Type B pancreatic cell (in vitro differentiated cells): ENCODE measurements around the gene TMEM255B. TPM values are rescaled to one million over a fixed set of nuclear protein-coding genes. Genes with fewer than 3 reads are reported as not detected.

Experiments
- DNase-seq: peaks from one replicate; pipeline ENCODE4 v3.0.0; 2021; ENCODE audit warnings: mixed read lengths; ENCODE audit not compliant: unreplicated experiment; ENCODE audit errors: extremely low spot score
- H3K27ac Mint-ChIP-seq: 2 replicates; pipeline ENCODE4 v1.8.0; 2021; ENCODE audit warnings: mild to moderate bottlenecking, mixed read lengths
- H3K27me3 Mint-ChIP-seq: 2 replicates; pipeline ENCODE4 v1.8.0; 2021; ENCODE audit warnings: mixed read lengths
- H3K36me3 Mint-ChIP-seq: 2 replicates; pipeline ENCODE4 v1.8.0; 2021; ENCODE audit warnings: mixed read lengths
- H3K4me1 Mint-ChIP-seq: one replicate; pipeline ENCODE4 v1.8.0; 2021; ENCODE audit warnings: mixed read lengths; ENCODE audit not compliant: unreplicated experiment
- H3K4me3 Mint-ChIP-seq: 2 replicates; pipeline ENCODE4 v1.8.0; 2021; ENCODE audit warnings: mild to moderate bottlenecking, mixed read lengths
- H3K9me3 Mint-ChIP-seq: 2 replicates; pipeline ENCODE4 v1.8.0; 2021; ENCODE audit warnings: mixed read lengths
- total RNA-seq: library from RNA; stranded (reverse); gene quantifications from 2 replicates; pipeline ENCODE4 v1.2.1, GENCODE V29; 2021; ENCODE audit warnings: low replicate concordance
- TF ChIP-seq, protein P1 (sequence below): fragments of 200-600 bp; sonication (generic); conservative IDR thresholded peaks from 2 replicates; pipeline ENCODE4 v1.5.0; 2021; ENCODE audit warnings: antibody characterized with exemption, mild to moderate bottlenecking

The TMEM255B gene
- total RNA-seq, 1 donor from 2014 or later, result 0.92 TPM

DNA sequence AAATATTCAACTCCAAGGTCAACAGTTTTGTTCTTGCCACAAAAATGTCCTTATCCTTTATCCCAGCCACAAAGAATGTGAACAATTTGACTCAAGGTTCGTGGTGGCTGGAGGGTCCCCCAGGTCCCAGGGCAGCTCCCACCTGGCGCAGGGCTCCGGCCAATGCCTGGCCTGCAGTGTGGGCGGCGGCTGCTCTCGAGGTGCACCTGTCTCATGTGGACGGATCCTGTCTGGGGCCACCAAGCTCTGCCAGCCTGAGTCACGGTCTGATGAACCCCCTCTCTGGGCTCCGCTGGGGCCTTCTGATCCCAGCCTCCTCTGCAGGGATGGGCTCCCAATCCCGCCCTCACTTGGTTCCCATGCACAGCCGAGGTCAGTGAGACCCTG lies 55.4 kb downstream of the TMEM255B start:
- Mint-ChIP-seq H3K4me3 (no peak overlapping the region), H3K9me3 (no peaks in the 10 kb centered on the region), H3K36me3 (no peaks in the 10 kb centered on the region), H3K27me3 (peaks cover 2% of the 10 kb centered on the region), H3K27ac (no peak overlapping the region), H3K4me1 (peaks cover 9% of the 10 kb centered on the region)
- TF ChIP-seq, protein P1, sequence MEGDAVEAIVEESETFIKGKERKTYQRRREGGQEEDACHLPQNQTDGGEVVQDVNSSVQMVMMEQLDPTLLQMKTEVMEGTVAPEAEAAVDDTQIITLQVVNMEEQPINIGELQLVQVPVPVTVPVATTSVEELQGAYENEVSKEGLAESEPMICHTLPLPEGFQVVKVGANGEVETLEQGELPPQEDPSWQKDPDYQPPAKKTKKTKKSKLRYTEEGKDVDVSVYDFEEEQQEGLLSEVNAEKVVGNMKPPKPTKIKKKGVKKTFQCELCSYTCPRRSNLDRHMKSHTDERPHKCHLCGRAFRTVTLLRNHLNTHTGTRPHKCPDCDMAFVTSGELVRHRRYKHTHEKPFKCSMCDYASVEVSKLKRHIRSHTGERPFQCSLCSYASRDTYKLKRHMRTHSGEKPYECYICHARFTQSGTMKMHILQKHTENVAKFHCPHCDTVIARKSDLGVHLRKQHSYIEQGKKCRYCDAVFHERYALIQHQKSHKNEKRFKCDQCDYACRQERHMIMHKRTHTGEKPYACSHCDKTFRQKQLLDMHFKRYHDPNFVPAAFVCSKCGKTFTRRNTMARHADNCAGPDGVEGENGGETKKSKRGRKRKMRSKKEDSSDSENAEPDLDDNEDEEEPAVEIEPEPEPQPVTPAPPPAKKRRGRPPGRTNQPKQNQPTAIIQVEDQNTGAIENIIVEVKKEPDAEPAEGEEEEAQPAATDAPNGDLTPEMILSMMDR, result no peak
- no peak for DNase-seq

GRCh38 chr13:113815151-113816058 lies 56.4 kb downstream of the TMEM255B start:
- TF ChIP-seq, protein P1, result no peak
- peaks cover 2% of the 10 kb centered on the region for H3K27me3 Mint-ChIP-seq
- no peak overlapping the region for H3K4me3 Mint-ChIP-seq
- no peak for DNase-seq
- no peaks in the 10 kb centered on the region for H3K9me3 Mint-ChIP-seq
- H3K27ac Mint-ChIP-seq, result peak overlapping the region; percentile 68
- peaks cover 9% of the 10 kb centered on the region for H3K4me1 Mint-ChIP-seq
- H3K36me3 Mint-ChIP-seq, result no peaks in the 10 kb centered on the region

- TF ChIP-seq, protein P1, result no peak
- Mint-ChIP-seq H3K9me3 (no peaks in the 10 kb centered on the region), H3K4me3 (no peak overlapping the region), H3K27ac (peak overlapping the region; percentile 70), H3K36me3 (no peaks in the 10 kb centered on the region), H3K27me3 (peaks cover 2% of the 10 kb centered on the region), H3K4me1 (peaks cover 13% of the 10 kb centered on the region)
- no peak for DNase-seq
These were observed 57.4 kb downstream of the TMEM255B start for GRCh38 chr13:113816254-113816929.

DNA sequence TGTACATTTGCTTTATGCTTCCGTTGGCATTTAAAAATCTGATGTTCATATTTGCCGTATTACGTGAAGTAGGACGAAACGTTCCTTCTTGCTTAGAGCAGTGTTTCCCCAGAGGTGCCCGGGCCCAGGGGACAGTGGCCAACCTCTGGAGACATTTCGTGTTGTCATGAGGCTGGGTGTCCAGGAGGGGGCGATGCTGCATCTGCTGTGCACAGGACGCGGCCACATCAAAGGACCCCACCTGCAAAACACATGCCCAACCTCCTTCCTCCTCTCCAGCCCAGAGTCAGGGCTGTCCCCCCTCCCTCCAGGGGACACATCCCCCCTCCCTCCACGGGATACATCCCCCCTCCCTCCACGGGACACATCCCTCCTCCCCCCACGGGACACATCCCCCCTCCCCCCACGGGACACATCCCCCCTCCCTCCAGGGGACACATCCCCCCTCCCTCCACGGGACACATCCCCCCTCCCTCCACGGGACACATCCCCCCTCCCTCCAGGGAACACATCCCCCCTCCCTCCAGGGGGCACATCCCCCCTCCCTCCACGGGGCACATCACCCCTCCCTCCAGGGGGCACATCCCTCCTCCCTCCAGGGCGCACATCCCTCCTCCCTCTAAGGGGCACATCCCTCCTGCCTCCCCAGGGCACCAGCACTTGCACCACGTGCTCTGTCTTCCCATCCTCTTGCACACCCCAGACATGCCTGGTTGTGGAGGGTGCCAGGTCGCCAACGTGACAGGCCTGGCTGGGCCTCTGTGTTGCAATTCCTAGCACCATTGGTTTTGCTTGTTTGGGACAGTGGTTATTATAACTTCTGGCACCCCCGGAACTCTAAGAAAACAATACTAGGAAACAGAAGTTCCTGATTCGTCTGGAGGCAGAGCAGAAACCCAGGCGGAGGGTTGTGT lies 58.2 kb downstream of the TMEM255B start:
- TF ChIP-seq, protein P1, result peak; percentile 88
- peaks cover 13% of the 10 kb centered on the region for H3K4me1 Mint-ChIP-seq

More for the DNA sequence above, 58.2 kb downstream of the TMEM255B start:
- Mint-ChIP-seq H3K27me3 (peaks cover 2% of the 10 kb centered on the region), H3K9me3 (no peaks in the 10 kb centered on the region), H3K4me3 (peak overlapping the region; percentile 28), H3K27ac (peak overlapping the region; percentile 76), H3K36me3 (no peaks in the 10 kb centered on the region)
- DNase-seq, result peak; percentile 89
